Fibroblast of skin of abdomen (primary cell): ENCODE data around the gene SLC34A1.
A peak's percentile ranks its signal among the peaks of the same experiment; 100 is the strongest.
"Not testable (repeated sequence)": the region's sequence is repeated elsewhere in the genome, so short reads cannot be mapped to it uniquely, and the experiment has no call there.

Experiments
- DNase-seq: peaks from one replicate; pipeline ENCODE4 v3.0.0-alpha.2; 2013

Gene SLC34A1

DNA sequence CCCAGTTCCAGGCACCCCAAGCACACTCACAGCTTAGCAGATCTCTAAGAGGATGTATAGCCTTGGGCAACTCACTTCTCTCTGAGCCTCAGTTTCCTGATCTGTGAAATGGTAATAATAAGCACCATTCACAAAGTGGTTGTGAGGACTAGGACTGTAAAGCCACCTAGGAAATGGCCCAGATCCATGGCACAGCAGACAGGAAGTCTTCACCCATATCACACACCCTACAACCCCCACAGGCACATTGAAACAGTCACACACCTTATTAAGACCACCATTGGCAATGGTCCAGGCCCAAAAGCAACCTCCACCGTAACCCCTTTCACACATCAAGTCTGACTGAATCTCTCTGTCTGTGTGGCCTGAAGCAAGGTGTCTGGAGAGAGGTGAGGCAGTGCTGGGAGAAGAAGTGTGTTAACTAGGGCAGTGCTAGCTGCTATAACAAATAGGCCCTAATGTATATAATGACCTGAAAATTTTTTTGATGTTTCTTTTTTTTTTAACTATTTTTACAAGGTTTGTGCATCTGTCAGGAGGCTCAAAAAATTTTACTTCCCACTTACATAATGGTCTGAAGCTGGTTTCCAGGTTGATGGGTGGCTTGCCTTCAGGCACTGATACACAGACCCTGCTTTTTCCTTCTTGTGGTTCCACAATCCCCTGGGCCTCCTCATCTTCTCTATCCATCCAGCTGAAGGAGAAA, 28.9 kb upstream of the SLC34A1 start:
- DNase-seq: no peak

DNA sequence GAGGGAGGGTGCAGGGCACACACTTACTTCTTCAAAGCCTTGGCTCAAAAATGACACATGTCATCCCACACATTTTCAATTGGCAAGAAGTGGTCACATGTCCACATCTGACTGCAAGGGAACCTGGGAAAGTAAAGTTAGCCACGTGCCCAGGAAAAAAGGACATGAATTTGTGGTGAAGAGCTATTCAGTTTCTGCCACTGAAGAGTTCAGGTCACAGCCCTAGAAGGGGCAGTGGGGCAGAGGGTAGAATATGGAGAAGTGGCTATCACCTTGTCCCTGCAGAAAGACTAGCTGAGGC, 28.4 kb upstream of the SLC34A1 start:
- no peak for DNase-seq

DNA sequence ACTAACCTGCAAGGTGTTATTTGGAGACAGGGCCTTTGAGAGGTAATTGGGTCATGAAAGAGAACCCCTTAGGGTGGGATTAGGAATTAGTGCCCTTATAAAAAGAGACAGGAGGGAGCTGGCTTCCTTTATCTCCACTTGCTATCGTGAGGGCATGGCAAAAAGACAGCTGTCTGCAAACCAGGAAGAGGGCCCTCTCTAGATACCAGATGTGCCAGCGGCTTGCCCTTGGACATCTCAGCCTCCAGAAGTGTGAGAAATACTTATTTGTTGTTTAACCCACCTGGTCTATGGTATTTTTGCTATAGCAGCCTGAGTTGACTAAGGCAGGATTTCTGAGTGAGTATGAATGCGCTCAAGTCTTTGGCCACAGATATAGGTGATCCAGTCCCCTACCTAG, 27.5 kb upstream of the SLC34A1 start:
- no peak for DNase-seq

GRCh38 chr5:177357146-177357458, 27.1 kb upstream of the SLC34A1 start:
- DNase-seq: no peak

- DNase-seq: peak; percentile 42
Measured at GRCh38 chr5:177357459-177358351, 26.5 kb upstream of the SLC34A1 start, which contains the start of gene RGS14. TSS of gene RGS14 (plus strand) at chr5:177357924. CDS start at chr5:177358025, 101 bp downstream.

DNA sequence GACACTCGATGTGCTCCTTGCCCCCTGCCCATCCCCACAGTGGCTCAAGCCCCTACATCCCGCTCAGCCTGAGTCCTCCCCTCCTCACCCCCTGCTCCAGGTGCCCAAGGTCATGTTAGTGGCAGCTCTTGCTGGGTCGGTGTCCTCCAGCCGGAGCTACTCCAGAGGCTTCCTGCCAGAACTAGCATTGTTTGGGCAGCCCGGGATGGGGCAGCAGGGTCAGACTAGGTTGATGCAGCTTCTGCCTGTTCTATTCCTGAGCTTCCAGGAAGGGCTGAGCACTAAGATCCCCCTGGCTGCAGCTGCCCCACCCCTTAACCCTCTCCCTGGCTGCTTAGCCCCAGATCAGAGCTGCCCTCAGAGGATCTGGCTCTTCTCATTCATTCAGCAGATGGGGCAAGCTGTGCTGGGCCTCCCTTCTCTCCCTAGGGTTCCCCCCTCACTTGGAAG, 25.8 kb upstream of the SLC34A1 start:
- no peak for DNase-seq

DNA sequence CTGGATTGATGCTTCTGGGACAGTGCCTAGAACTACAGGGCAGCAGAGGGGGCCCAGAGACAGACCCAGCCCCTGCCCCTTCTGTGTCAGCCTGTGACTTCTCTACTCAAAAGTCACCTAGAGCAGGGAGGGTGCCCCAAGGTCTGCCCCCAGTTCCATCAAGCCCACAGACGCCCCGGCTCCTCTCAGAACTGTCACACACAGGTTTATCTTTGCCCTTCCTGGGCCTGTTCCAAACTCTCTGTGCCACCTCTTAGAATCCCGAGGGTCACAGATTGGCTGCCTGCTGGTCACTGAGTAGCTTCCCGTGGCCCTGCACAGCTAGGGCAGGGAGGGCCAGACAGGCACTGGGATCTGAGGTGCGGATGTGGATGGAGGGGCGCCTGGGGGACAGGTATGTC, 24.8 kb upstream of the SLC34A1 start:
- no peak for DNase-seq

DNA sequence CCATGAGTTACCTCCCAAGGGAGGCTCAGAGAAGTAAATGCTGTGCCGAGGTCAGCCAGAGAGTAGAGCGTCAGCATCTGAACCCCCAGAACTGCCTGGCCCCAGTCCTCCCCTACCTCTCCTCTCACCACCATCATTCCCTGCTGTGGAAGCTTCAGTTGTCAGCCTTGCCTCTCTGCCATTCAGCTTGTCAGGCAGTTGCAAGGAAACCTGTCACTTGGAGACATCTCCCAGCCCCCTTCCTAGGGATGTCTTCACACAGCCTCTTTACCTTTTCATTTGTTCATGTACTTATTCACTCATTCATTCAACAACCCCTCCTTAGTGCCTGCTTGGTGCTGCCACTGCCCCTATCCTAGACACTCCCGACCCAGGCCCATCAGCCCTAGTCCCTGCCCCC, 24.4 kb upstream of the SLC34A1 start:
- no peak for DNase-seq

DNA sequence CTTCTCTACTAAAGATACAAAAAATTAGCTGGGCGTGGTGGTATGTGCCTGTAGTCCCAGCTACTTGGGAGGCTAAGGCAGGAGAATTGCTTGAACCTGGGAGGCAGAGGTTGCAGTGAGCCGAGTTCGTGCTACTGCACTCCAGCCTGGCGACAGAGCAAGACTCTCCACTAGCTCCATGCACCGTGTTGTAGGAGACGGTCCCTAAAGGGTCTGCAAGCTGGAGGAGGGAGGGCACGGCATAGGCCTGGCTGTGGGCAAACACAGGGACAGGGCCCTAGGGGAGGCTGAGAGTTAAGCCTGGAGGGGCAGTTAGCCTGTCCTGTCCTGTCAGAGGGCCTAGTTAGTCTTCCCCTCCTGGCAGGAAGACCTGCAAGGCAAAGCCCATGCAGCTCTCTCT, 23.5 kb upstream of the SLC34A1 start:
- DNase-seq: not testable (repeated sequence)

DNA sequence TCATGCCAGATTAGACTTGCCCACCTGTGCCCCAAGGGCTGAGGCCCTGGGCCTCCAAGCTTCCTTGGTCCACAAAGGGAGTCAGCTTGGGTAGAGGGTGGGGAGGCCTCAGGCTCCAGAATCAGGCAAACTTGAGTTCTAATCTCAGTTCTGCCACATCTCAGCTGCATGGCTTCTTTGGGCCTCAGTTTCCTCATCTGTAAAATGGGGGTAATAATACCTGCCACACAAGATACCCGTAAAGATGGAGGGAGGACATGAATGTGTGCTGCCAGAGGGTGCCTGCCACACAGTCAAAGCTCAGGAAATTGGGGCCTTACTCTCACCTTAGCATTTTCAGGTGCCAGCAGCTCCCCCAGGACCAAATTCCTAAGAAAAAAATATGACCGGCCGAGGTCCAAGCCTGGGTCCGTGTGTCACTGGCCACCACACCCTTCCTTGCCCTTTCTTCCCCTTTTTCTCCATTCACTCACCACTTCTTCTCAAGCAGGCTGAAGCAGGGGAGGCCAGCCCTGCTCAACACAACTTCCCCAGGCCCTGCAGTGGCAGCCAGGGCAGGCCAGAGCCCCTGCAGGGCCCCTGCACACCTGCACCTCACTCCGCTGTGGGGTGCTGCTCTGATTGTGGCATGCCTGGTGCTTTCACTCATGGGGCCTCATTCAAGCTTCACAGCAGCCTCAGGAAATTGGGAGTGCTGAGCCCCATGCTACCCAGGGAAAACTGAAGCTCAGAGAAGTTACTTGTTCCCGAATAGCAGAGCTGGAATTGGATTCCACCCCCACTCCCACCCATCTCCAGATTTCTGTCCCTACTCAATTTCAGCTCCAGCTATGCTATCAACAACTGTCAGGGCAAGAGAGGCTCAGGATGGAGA, 22.6 kb upstream of the SLC34A1 start:
- DNase-seq: no peak

- no peak for DNase-seq
Measured at GRCh38 chr5:177362292-177362609, 22.0 kb upstream of the SLC34A1 start.

DNA sequence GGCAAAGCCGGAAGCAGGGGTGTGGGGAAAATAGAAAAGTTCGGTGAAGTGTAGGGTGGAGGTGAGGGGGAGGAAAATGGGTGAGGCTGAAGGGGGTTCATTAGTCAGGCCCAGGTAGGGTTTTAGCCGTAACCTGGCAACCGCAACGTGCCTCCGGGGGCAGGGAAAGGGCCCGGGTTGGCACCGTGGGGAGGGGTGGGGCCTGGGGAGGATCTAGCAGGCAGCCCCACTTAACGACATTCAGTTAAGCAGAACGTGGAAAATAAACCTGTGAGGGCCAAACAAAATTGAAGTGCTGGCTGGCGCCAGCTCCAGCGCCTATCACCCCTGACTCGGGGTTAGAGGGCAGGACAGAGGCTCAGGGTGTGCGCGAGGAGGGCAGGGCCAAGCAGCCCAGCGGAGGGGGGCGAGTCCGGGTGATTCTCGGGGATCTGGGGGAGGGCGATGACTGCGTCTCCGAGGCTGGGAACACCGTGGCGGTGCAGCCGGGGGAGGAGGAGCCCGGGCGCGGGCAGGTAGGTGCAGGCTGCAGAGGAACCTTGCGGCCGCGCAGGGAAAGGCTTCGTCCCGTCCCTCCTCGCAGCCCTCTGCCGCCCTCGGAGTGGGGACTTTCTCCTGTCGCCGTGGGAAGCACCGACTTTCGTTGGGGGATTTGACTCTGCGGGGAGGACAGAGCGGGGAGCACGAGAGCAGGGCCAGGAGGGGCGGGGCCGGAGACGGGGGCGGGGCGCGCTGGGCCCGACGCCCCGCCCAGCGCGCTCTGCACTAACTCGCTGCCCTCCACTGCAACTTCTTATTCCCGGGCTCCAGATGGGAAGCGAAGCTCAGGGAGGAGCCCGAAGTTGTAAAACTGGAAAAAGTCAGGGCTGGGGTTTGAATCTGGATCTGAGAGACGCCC, 21.4 kb upstream of the SLC34A1 start:
- DNase-seq: peak; percentile 37

DNA sequence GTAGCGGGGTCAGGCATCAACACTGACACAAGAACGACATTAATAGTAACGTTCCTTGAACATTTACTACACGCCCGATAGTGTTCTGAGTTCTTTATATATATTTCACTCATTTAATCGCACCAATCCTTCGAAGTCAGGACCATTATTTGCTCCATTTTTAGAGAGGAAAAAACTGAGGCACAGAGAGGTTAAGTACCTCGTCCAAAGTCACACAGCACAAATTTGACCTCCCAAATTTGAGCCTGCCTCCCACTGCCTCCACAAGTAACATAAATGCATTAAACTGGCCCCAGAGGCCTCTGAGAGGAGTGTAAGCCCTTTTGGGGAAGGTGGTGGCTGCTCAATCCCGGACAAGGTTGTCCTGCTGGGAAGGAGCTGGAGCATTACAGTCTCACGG, 20.7 kb upstream of the SLC34A1 start:
- no peak for DNase-seq

GRCh38 chr5:177364159-177364962, 19.9 kb upstream of the SLC34A1 start:
- DNase-seq: no peak

- DNase-seq: no peak
Measured at GRCh38 chr5:177365845-177366527, 18.2 kb upstream of the SLC34A1 start.

DNA sequence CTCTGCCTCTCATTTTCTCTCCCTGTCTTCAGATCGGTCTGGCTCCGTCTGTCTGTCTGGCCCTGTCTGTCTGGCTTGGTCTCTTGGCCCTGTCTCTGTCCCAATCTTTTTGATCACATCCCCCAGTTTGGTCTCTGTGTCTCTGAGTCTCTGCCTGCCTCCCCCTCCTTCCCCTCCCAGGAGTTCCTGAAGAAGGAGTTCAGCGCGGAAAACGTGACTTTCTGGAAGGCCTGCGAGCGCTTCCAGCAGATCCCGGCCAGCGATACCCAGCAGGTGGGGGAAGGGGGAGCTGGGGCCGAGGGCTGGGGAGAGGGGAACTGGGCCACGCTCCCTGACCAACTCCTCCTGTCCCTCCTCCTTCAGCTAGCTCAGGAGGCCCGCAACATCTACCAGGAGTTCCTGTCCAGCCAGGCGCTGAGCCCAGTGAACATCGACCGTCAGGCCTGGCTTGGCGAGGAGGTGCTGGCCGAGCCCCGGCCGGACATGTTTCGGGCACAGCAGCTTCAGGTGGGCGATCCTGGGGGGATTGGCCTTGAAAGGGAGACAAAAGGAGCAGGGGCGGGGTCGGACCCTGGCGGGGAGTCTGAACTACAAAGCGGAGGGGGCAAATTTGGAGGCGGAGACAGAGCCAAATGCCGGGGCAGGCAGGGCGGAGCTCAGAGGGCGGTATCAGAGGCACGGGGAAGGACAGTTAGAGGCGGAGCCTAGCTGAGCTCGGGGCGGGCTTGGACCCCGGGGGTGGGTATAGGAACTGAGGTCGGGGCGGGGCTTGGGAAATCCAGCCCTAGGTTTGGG, 17.5 kb upstream of the SLC34A1 start:
- peak; percentile 84 for DNase-seq

DNA sequence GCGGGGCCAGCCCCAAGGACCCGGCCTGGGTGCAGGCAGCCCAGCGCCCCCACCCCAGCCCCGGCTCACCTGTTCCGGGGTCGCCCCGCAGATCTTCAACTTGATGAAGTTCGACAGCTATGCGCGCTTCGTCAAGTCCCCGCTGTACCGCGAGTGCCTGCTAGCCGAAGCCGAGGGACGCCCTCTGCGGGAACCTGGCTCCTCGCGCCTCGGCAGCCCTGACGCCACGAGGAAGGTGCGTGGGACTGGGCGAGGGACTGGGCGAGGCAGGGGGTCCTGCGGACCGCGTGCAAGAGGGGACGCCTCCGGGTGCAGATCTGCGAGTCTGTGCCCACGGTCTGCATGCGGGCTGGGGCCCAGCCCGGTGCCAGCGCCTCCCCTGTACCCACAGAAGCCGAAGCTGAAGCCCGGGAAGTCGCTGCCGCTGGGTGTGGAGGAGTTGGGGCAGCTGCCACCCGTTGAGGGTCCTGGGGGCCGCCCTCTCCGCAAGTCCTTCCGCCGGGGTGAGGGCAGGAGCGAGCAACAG, 16.8 kb upstream of the SLC34A1 start:
- no peak for DNase-seq

DNA sequence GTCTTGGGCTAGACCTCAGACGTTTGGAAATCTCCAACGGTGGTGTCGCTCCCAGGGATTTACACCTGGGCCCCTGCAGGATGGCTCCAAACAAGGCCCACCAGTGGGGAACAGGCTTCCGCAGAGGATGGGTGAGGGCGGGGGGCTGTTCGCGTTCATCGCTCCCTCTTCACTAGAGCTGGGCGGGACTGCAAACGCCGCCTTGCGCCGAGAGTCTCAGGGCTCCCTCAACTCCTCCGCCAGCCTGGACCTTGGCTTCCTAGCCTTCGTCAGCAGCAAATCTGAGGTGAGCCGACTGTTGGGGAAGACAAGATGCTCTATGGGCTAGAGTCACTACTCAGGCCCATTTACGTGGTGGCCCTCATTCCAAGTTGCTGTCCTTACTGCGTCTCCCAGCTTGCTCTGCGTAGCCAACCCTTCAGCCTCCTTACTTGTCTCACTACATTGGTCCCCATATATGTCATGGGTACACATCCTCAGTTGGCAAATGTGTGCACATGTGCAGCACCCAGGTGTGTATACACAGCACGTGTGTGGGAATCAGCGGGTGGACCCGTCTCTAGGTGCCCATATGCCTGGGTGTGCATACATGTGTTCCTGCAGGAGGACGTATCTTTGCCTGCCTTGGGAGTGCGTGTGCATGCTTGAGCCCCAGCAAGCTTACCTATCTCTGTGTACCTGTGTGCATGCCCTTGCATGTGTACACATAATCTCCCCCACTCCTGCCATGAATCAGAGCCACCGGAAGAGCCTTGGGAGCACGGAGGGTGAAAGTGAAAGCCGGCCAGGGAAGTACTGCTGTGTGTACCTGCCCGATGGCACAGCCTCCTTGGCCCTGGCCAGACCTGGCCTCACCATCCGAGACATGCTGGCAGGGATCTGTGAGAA, 16.0 kb upstream of the SLC34A1 start:
- DNase-seq: no peak
